NCI-H1436 (cell line): Measurements from ENCODE around the gene AP5Z1.

Source experiments
- DNase-seq: peaks from one replicate; lab custom pipeline; 2025; lab: John Stamatoyannopoulos, UW

Gene AP5Z1, protein sequence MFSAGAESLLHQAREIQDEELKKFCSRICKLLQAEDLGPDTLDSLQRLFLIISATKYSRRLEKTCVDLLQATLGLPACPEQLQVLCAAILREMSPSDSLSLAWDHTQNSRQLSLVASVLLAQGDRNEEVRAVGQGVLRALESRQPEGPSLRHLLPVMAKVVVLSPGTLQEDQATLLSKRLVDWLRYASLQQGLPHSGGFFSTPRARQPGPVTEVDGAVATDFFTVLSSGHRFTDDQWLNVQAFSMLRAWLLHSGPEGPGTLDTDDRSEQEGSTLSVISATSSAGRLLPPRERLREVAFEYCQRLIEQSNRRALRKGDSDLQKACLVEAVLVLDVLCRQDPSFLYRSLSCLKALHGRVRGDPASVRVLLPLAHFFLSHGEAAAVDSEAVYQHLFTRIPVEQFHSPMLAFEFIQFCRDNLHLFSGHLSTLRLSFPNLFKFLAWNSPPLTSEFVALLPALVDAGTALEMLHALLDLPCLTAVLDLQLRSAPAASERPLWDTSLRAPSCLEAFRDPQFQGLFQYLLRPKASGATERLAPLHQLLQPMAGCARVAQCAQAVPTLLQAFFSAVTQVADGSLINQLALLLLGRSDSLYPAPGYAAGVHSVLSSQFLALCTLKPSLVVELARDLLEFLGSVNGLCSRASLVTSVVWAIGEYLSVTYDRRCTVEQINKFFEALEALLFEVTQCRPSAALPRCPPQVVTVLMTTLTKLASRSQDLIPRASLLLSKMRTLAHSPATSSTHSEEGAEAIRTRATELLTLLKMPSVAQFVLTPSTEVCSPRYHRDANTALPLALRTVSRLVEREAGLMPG

DNA sequence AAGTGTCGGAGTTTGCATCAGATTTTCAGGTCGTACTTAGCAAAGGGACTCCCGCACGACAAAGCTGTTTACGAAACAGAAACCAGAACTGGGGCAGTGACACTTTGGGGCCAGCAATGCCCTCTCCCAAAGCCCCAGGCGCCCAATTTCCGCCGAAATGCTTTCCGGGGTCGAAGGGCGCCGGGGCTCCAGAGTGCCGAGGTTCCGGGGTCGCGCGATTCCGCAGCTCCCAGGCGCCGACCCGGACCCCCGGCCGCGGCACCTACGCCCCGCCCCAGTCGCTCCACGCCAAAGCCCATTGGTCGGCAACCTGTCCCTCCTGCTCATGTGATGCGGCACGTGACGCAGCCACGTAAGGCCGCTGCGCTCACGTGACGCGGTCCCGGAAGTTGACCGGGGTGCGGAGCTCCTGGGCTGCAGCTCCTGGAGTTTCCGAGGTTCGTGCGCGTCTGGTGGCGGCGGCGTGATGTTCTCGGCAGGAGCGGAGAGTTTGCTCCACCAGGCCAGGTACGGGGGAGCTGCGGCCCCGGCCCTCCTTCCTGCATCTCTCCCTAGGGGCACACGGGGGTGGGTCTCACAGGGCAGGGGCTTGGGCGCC, at the start of gene AP5Z1:
AP5Z1 (plus strand) TSS at position 374 of the 598 bp plus-strand sequence; CDS start at position 467, 93 bp downstream.
- DNase-seq: peak; percentile 95

DNA sequence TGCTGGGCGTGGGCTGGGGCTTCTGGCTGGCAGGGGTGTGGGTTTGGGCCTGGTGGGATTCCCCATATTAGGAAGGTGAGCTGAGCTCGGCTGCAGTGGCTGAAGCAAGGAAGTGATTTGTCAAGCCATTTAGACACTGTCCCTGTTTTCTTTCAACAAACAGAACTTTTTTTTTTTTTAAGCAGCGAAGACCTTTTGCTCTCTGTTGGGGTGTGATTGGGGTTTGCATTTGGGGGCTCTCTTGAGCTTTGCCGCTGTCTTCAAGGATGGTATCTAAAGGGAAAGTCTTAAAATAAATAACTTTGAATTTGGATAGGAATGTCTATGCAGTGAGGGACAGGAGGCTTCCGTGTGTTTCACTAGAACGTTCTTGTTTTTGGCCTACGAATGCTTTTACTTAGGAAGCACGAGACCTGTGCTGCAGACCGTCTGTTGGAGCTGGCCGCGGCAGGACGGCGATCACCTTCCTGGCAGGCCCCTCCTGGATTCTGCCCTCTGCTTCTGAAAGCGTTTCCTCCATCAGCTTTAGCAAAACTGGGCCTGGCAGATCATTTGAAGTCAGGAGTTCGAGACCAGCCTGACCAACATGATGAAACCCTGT, 49.5 kb upstream of the AP5Z1 start:
- no peak for DNase-seq

DNA sequence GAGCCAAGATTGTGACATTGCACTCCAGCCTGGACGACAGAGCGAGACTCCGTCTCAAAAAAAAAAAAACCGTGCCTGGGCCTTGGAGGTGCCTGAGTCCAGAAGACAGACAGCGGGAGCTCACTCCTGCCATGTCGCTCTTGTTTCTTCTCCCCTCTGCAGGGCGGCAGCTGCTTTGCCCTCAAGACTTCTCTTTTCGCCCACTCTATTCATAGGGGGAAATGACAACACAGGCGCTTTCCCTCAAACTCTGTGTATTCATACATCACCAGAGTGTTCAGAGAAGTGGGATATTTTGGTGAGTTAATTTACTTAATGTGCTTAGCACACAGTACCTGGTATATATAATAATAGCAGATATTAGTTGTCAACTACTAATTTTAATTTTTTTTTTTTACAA, 48.9 kb upstream of the AP5Z1 start:
- DNase-seq: no peak

DNA sequence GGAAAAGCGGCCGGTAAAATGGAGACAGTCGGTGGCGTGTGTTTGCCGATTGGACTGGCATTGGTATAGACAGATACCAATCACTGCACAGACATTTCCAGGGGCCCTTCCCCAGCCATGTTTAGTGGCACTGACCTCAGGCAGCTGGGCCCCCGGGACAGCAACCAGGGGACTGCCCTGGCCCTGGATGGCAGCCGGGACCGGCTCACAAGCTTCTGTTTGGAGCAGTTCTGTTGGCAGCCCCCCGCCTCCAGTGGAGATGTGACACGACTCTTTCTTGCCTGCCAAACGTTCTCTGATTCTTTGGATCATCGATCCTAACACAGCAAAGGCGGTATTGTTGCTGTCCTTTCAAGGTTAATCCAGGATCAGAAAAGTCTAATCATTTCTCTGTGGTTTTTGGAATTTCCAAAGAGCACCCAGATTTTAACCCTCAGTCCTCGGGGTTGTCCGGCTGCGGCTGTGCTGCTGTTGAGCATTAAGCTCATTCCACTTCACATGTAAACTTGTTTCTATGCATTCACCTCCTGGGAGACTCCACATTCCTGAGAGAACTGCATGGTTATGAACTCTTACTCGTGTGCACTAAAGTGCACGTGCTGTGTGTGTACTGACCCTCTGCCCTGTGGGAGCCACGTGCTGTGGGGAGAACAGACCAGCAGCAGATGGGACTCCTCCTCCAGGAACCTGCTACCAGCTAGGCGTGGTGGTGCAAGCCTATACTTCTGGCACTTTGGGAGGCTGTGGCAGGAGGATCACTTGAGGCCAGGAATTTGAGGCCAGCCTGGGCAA, 47.3 kb upstream of the AP5Z1 start:
- DNase-seq: no peak

DNA sequence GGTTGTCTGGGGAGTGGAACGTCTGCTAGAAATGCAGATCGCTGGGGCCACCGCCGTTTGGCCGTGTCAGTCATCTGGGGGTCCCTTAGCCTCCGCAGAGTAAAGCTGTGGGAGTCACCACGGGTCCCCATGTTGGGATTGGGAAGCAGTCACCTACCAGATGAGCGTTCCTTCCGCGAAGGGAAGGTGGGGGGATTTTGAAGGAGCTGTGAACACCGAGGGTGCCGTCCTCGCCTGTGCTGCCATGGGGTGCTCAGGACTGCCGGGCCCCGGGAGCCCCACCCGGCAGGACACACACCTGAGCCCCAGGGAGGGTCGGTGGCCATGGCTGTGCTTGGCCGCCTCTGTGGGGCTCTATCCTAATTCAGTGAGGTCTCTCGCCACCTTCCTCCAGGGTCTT, 46.2 kb upstream of the AP5Z1 start:
- DNase-seq: no peak

DNA sequence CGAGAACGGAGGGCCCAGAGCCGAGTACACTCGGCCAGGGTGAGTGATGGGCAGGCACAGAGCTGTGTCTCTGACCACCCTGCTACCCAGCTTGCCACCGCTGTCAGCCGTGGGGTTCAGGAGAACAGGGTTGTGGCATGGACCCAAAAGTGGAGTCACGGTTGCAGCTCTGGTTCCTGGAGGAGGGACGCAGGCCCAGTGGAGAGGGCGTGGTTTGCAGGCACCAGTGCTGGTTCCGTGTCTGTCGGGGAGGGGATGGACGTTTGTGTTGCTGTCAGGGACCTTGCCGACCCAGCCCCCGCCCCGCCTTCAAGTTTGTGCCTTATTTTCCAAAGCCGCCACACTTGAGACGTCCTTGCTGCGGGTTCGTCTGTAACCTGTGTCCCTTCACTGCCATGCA, 45.1 kb upstream of the AP5Z1 start:
- no peak for DNase-seq

DNA sequence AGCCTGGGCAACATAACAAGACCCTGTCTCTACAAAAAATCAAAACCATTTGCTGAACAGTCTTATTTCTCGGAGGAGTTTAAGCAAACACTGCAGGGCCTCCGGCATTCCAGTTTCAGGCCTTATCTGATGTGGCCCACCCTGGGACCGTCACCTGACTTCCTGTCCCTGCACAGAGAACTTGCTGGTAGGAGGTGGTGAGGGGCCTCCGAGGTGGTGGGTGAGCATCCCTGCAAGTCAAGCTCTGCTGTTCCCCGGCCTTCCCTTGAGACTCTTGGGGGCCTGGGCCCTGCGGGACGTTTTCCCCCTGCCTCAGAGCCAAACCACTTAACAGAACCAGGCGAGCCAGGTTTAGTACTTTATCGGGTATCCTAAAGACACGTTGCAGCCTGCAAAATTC, 44.5 kb upstream of the AP5Z1 start:
- no peak for DNase-seq

DNA sequence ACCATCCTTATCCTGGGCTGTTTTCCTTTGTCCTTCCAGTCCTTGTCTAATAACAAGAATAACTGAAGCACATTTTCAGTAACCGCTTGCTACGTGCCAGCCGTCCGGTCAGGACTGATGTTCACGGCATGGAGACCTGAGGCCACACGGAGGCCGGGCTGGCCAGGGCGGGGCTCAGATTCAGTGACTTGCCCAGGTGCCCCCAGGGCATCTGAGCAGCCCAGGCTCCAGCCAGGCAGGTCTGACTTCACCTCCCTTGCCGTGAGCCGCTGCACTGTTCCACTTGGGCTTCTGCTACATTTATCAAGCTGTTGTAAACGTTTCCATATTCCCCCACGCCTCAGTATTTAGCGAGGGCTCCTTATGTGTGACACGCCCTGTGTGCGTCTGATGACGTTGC, 43.6 kb upstream of the AP5Z1 start:
- DNase-seq: no peak

DNA sequence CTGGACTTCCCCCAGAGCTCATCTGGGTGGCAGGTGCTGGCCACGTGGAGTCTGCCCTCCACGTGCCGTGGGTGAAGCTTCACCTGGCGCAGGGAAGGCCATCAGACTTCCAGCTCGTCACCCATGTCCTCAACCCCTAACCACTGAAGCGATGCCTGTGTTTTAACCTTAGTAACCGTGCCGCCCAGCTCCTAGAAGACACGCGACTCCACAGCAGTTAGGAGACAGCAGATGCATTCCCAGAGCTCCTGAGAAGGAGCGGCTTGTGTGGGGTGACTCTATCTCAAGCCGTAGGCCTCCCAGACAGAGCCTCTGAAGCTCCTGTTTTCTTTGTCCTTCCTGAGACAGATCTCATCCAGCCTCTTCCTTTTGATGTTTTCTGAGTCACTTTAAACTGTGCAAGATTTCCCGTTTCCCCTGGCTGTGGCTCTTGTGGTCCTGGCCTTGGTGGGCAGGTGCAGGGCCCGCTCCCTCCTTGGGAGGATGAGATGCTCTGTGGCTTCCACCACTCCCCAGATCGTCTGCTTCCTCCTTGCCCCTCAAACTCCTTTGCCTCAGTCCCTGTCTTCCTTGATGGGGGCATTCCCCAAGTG, 41.4 kb upstream of the AP5Z1 start:
- no peak for DNase-seq

DNA sequence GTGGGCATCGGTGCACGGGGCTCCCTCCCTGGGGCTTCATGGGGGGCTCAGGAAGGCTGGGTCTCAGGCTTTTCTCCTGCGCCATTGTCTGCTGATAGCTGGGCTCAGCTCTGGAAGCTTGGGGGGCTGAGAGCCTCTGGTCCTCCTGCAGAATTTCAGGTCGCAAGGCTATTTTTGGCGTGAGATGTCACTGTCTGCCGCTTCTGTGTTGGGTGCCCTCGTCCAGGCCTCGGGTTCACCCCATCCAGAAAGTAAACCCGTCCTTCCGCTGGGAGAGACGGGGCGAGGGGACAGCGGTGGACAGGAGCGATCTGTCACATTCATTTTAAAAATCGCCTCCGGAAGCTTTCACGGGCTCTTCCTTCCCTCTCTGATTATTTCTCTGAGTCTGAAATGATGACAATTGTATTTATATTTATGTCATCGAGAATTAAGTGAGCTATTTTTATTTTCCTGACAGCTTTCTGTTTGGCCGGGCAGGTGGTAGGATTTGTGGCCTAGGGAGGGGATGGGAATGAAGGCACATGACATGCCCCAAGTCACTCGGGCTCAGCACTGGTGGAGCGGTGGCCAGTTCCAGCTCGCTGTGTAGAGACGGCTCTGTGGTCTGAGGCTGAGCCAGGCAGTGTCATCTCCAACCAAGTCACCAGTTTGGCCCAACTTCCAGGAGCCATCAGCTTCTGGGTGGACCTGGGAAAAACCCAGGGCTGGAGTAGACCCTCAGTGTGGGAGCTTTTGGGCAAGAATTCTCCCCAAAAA, 40.7 kb upstream of the AP5Z1 start:
- no peak for DNase-seq

DNA sequence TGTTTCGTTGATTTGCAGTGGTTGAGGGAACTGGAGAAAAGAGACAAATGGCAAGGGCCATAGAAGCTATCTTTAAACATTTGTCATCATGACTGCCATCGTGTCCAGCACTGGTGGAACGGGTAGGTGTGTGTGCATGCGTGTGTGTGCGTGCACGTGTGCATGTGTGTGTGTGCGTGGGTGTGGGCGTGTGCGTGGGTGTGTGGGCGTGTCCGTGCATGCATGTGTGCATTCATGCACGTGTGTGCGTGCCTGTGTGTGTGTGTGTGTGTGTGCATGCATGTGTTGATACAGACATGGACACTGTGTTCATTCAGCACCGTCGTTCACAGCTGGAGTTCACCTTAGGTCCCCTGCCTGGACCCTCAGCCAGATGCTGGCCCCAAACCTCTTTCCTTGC, 38.1 kb upstream of the AP5Z1 start:
- no peak for DNase-seq

DNA sequence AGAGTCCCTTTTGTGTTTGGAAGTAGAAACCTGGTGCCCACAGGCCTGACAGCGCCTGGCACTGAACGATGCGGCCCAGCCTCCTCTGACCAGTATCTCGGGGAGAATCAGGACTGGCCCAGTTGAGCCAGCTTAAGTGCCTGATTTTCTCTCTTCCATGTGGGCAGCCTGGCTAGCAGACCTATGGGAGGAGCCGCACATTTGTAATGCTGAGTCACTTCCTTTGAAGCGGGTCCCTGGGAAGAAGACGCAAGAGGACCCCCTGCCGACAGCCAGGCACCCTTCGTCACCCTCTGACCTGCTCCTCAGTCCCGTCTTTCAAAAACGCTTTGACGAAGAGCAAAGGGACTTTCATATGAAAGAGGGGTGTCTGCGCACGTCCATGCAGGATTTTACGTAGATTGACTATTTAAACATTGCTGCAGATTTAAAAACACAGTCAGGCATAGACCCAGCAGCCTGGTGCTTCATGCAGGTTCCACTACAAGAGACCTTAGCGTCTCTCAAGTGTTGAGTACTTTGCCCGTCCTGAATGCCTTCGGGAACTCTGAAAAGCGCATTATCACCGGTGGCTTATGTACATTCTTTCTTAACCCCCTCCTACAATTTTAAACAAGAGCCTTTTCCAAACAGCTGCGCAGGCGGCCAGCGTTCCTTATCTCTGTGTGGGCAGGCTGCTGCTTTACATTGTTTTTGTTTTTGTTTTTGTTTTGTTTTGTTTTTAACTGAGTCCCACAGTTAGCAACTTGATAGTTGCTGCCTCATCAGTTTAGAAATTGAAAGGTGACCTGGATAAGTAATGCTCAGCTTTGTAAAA, 36.5 kb upstream of the AP5Z1 start:
- DNase-seq: no peak

DNA sequence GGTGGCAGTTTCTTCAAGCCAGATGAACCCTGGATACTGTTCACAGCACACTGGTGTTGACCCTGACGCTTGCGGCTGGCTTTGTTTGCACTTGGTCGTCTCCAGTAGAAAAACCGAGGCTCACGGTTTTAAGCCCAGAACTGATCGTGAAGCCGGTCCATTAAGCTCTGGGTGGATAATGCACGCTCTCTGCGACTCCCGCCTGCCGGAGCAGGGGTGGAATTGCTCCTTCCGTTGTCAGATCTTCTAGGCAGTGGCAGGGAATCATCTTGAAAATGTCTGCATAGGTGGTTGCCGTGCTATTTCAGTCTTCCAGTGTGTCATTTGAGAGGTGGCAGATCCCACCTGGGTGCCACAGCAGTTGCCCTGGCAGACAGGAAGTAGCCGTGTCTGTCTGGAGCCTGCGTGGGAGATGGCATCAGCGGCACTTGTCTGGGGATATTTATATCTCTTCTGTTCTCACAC, 35.9 kb upstream of the AP5Z1 start:
- no peak for DNase-seq

DNA sequence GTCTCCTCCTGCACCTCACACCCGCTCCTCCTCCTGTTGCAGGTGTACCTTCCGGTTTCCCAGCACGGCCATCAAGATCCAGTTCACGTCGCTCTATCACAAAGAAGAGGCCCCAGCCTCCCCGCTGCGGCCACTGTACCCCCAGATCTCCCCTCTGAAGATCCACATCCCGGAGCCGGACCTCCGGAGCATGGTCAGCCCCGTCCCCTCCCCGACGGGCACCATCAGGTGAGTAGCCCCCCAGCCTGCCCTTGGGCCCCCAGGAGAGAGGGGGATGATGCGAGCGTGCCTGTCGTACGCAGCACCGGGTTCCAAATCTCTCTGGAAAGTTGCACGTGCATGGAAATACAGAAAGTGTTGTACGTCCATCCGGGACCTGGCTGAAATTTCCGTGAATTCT, 34.6 kb upstream of the AP5Z1 start:
- no peak for DNase-seq

DNA sequence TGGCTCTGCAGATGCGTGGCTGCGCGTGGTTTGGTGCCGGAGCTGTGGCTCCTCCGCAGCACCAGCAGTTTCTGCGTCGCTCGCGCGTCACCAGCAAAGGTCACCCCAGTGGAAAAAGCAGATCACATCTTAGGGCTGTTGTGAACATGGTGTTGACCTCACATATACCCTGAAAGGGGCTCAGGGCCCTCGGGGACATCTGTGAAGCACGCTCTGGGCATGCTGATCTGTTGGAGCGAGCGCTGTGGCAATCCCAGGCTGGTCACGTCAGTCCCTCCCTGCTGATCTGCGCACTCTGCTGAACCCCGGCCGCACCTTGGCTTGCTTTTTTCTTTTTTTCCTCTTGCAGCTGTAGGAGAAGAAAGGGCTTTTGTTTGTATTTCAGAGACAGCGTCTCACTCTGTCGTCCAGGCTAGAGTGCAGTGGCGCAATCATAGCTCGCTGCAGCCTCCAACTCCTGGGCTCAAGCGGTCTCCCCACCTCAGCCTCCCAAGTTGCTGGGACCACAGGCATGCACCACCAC, 33.3 kb upstream of the AP5Z1 start:
- no peak for DNase-seq

DNA sequence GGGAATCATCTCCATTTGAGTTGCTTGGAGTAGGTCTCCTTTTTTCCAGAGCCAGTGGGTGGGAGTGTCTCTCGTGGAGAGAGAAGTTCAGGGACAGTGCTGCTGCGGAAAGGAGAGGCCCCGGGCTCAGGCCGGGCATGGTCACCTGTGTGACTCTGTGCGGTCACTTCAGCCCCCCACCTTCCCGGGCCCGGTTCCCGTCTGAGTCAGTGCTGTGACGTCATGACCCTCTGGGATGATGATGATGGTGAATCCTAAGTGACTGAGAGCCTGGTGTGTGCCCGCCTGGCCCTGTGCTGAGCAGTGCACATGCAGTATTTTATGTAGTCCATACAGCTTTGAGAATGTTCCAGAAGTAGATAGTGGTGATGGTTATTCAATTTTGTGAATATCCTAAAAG, 32.6 kb upstream of the AP5Z1 start:
- DNase-seq: no peak

DNA sequence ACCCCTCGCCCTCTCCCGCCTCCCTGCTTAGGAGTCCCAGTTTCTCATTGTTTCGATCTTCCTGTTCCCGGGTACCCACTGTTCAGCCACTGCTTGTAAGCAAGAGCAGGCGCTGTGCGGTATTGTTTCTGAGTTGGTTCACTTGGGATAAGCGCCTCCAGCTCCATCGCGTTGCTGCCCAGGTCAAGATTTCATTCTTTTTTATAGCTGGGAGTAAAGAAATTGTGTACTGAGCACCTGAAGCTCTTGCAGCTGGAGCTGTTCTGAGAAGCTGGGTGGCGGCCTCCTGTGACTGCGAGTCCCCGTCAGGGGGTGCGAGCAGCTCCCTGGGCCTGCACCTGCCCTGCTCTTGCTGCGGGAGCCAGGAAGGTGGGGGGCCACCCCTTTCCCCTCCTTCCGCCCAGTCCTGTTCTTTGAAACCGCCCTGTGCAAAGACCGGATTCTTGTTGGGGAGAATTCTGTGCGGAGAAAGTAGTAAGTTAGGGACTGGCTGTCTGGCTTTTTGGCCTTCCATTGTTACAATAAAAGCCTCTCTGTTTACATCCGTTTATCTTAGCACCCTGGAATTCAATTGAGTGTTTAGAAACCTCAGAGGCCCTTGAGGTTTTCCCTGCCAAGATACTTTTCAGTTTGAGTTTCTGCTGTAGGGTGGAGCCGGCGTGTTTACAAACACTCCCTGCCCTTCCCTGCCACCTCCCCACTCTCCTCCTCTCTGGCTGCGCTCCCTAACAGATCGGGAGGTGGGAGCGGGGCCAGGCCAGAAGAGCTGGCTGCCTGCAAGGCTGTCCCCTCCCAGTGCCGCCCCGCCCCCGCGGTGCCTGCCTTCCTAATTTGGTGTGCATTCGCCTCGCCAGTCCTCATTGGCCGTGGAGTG, 30.8 kb upstream of the AP5Z1 start:
- peak; percentile 74 for DNase-seq

DNA sequence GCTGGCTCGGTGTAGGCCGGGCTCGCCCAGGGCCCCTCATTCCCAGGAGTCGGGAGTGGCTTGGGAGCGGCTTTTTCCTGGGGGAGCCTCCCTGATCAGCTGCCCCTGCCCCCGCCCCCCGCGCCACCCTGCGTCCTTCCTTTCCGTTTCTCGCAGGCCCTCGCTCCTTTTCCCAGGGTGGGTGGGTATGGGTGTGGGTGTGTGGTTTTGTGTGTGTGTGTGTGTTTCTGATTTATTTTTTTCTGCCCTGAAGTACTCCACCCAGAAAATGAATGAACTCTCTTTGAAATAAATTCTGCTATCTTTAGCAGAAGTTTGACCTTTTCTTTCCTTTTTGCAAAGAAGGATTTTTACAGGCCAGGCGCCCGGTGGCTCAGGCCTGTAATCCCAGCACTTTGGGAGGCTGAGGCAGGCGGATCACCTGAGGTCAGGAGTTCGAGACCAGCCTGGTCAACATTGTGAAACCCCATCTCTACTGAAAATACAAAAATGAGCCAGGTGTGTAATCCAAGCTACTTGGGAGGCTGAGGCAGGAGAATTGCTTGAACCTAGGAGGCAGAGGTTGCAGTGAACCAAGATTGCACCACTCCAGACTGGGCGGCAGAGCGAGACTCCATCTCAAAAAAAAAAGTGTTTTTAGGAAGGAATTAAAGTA, 30.0 kb upstream of the AP5Z1 start:
- no peak for DNase-seq
